ENCODE results near the gene SLIT1.

Gene SLIT1

DNA sequence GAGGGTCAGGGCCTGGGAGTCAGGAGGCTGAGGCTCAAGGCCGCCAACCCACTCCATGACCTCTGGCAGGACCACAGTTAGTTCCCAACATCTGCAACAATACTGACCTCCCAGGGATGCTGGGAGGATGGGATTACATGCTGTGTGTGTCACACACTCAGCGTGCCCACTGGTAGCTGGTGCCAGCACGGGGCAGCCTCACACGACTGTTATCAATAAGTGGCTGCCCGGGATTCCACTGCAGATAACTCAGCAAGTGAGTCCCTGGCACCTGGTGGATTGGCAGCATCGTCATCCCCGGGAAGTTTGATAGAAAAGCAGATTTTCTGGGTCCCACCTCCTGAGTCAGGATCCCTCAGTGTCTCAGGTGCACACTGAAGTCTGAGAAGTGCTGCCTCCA lies 110.3 kb downstream of the SLIT1 start:
- H3K4me1 ChIP-seq (ENCODE audit: control insufficient read depth in 2 of 2, insufficient read depth in 1 of 2, low read depth in 1 of 2, low read length in 2 of 2), result peaks cover 6 to 7% of the 10 kb centered on the region in 2 donors
- H3K4me3 ChIP-seq (ENCODE audit: low read length in 2 of 2), result no peak overlapping the region
- H4K8ac ChIP-seq (ENCODE audit: low read depth, low read length), result no peak overlapping the region
- no peaks in the 10 kb centered on the region for H3K36me3 ChIP-seq (replicated peaks in 1 of 2; ENCODE audit: control insufficient read depth in 2 of 2, insufficient read depth in 2 of 2, low read length in 2 of 2)
- no peak overlapping the region for H2BK5ac ChIP-seq (ENCODE audit: low read length)
- no peak overlapping the region for H2BK15ac ChIP-seq (ENCODE audit: low read length)
- no CpG with 5 or more reads among the region's 7 CpGs for WGBS, 2 donors (ENCODE audit: extremely low coverage in 2 of 2, insufficient read length in 2 of 2, insufficient replicate concordance in 1 of 2)
- peaks cover 0 to 60% (median 2%) of the 10 kb centered on the region in 3 experiments for H3K27me3 ChIP-seq (ENCODE audit: control insufficient read depth in 3 of 3, insufficient read depth in 3 of 3, low read depth in 1 of 3, low read length in 3 of 3)
- no peaks in the 10 kb centered on the region for H3K9me3 ChIP-seq (replicated peaks in 1 of 2; ENCODE audit: control insufficient read depth in 2 of 2, insufficient read depth in 1 of 2, low read depth in 1 of 2, low read length in 2 of 2)
- no peak overlapping the region for H3K27ac ChIP-seq (replicated peaks; ENCODE audit: low read length)
- no peaks in the 10 kb centered on the region for H3K79me1 ChIP-seq (ENCODE audit: low read depth, low read length)
- H4K91ac ChIP-seq (ENCODE audit: low read depth, low read length, poor library complexity), result no peak overlapping the region
- no peak overlapping the region for H2AK5ac ChIP-seq (ENCODE audit: low read depth, low read length)
- H2BK12ac ChIP-seq (ENCODE audit: low read length), result no peak overlapping the region
- H3K4ac ChIP-seq (ENCODE audit: low read length), result no peak overlapping the region
- no peak overlapping the region for H2BK120ac ChIP-seq (ENCODE audit: low read depth, low read length)
- peak overlapping the region; percentile 35 for H3K18ac ChIP-seq (ENCODE audit: low read length)
- no peak overlapping the region for H3K9ac ChIP-seq (ENCODE audit: low read depth, low read length, poor library complexity)
- no peak overlapping the region for H3K14ac ChIP-seq (ENCODE audit: low read length)
- H3K4me2 ChIP-seq (ENCODE audit: insufficient read depth, low read length, poor library complexity, severe bottlenecking), result no peak overlapping the region
- no peak overlapping the region for H3K23ac ChIP-seq (ENCODE audit: low read depth, low read length, poor library complexity)
- no peak for DNase-seq (ENCODE audit: low spot score)
- no peak overlapping the region for H2AFZ ChIP-seq (ENCODE audit: low read length)

DNA sequence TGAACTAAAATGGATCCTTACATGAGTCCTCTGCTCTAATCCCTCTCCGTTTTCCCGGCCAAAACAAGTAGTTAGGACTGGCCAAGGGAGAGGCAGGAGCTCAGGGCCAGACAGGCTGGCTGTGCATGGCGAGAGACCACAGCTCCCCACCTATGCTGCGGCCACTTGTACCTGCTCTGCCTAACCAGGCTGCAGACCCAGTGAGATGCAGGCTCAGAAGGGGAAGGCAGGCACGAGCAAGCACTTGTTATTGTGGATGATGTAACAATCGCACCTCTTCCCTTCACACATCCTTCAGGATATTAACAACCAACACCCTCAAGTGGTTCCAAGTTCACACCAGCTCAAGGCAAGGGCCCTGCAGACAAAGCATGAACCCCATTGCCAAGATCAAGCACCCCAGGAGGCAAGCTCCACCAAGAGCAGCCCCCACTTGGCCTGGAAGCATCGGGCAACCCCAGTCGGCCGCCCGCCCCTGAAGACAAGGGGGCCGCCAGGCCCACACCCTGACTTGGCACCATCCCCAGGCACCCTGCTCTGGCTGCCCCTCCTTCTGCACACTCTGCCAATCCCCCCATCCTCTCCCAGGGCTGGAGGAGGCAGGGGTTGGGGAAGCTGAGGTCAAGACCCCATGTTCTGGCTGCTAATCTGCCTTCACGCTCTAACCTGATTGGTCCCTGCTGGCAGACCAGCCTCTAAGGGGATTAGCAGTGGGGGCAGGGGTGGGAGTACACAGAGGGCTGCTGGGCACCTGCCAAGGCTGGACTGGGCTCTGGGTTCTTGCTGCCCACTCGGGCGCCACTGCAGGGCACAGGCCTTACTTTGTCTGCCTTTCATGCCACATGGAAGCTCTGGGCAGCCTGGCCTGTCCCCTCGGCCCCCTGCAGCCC lies 111.3 kb downstream of the SLIT1 start:
- H3K4me1 ChIP-seq (ENCODE audit: control insufficient read depth in 2 of 2, insufficient read depth in 1 of 2, low read depth in 1 of 2, low read length in 2 of 2), result peaks cover 4 to 7% of the 10 kb centered on the region in 2 donors
- H3K4me3 ChIP-seq (ENCODE audit: low read length in 2 of 2), result no peak overlapping the region
- no peak overlapping the region for H4K8ac ChIP-seq (ENCODE audit: low read depth, low read length)
- no peak overlapping the region for H2BK15ac ChIP-seq (ENCODE audit: low read length)
- no peak for DNase-seq (ENCODE audit: low spot score)
- no peak overlapping the region for H3K4me2 ChIP-seq (ENCODE audit: insufficient read depth, low read length, poor library complexity, severe bottlenecking)
- H3K79me1 ChIP-seq (ENCODE audit: low read depth, low read length), result no peaks in the 10 kb centered on the region
- peak overlapping the region; percentile 49 for H3K18ac ChIP-seq (ENCODE audit: low read length)
- no peaks in the 10 kb centered on the region for H3K36me3 ChIP-seq (replicated peaks in 1 of 2; ENCODE audit: control insufficient read depth in 2 of 2, insufficient read depth in 2 of 2, low read length in 2 of 2)
- no peak overlapping the region for H2BK12ac ChIP-seq (ENCODE audit: low read length)
- no peak overlapping the region for H4K91ac ChIP-seq (ENCODE audit: low read depth, low read length, poor library complexity)
- H2BK120ac ChIP-seq (ENCODE audit: low read depth, low read length), result no peak overlapping the region
- H3K14ac ChIP-seq (ENCODE audit: low read length), result no peak overlapping the region
- no peak overlapping the region for H2AFZ ChIP-seq (ENCODE audit: low read length)
- peaks cover 0 to 56% (median 2%) of the 10 kb centered on the region in 3 experiments for H3K27me3 ChIP-seq (ENCODE audit: control insufficient read depth in 3 of 3, insufficient read depth in 3 of 3, low read depth in 1 of 3, low read length in 3 of 3)
- WGBS, 2 donors (ENCODE audit: extremely low coverage in 2 of 2, insufficient read length in 2 of 2, insufficient replicate concordance in 1 of 2), result no CpG with 5 or more reads among the region's 15 CpGs
- H3K4ac ChIP-seq (ENCODE audit: low read length), result no peak overlapping the region
- no peak overlapping the region for H2BK5ac ChIP-seq (ENCODE audit: low read length)
- H3K23ac ChIP-seq (ENCODE audit: low read depth, low read length, poor library complexity), result peak overlapping the region; percentile 9
- peaks cover 0 to 3% of the 10 kb centered on the region in 2 donors for H3K9me3 ChIP-seq (replicated peaks in 1 of 2; ENCODE audit: control insufficient read depth in 2 of 2, insufficient read depth in 1 of 2, low read depth in 1 of 2, low read length in 2 of 2)
- no peak overlapping the region for H3K27ac ChIP-seq (replicated peaks; ENCODE audit: low read length)
- H2AK5ac ChIP-seq (ENCODE audit: low read depth, low read length), result no peak overlapping the region
- H3K9ac ChIP-seq (ENCODE audit: low read depth, low read length, poor library complexity), result no peak overlapping the region

DNA sequence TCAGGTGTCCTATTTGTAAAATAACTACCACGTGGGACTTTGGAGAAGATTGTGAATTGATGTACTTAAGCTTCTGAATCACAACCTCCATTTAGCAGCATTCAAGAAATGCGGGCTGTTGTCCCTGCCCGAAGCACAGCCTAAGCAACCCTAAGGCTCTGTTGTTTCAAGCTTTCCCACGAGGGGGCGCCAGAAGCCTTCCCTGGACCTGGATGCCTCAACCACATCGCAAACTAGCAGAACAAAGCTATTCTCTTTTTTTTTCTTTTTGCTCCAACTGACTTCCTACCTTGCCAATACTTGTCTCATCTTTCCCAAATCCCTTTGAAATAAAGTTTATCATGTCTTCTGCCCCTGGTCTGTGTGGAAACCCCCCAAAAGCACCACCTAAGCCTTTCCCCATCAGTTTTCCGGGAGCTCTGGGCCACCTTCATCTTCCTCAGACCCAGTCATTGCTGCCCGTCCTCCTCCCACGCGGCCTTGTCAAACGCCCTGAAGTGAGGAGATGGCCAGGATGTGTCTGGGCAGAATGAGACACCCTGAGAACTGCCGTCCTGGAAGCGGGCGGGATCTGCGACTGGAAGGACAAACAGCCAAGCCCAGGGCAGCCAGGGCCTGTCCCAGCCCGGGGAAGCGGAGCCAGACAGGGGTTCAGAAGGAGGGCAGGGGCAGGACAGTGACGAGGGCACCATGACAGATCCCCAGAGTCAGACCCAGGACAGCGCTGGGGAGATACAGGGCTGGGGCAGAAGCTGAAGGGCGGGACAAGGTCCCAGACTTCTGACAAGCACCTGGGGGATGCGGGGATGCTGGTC lies 112.7 kb downstream of the SLIT1 start:
- Histone ChIP-seq H3K4ac (ENCODE audit: low read length) (no peak overlapping the region), H4K91ac (ENCODE audit: low read depth, low read length, poor library complexity) (no peak overlapping the region), H4K8ac (ENCODE audit: low read depth, low read length) (no peak overlapping the region), H3K23ac (ENCODE audit: low read depth, low read length, poor library complexity) (peak overlapping the region; percentile 37), H3K4me2 (ENCODE audit: insufficient read depth, low read length, poor library complexity, severe bottlenecking) (no peak overlapping the region), H2BK120ac (ENCODE audit: low read depth, low read length) (no peak overlapping the region), H2BK5ac (ENCODE audit: low read length) (no peak overlapping the region), H2BK12ac (ENCODE audit: low read length) (peak overlapping the region; percentile 27), H2AFZ (ENCODE audit: low read length) (peak overlapping the region; percentile 11), H3K9me3 (replicated peaks in 1 of 2; ENCODE audit: control insufficient read depth in 2 of 2, insufficient read depth in 1 of 2, low read depth in 1 of 2, low read length in 2 of 2) (peaks cover 0 to 3% of the 10 kb centered on the region in 2 donors), H3K4me3 (ENCODE audit: low read length in 2 of 2) (no peak overlapping the region), H3K27ac (replicated peaks; ENCODE audit: low read length) (no peak overlapping the region), H3K18ac (ENCODE audit: low read length) (peak overlapping the region; percentile 12), H2BK15ac (ENCODE audit: low read length) (no peak overlapping the region), H3K36me3 (replicated peaks in 1 of 2; ENCODE audit: control insufficient read depth in 2 of 2, insufficient read depth in 2 of 2, low read length in 2 of 2) (no peaks in the 10 kb centered on the region), H3K14ac (ENCODE audit: low read length) (no peak overlapping the region), H2AK5ac (ENCODE audit: low read depth, low read length) (peak overlapping the region; percentile 0), H3K4me1 (ENCODE audit: control insufficient read depth in 2 of 2, insufficient read depth in 1 of 2, low read depth in 1 of 2, low read length in 2 of 2) (peaks cover 4 to 7% of the 10 kb centered on the region in 2 donors), H3K9ac (ENCODE audit: low read depth, low read length, poor library complexity) (peak overlapping the region; percentile 25), H3K27me3 (ENCODE audit: control insufficient read depth in 3 of 3, insufficient read depth in 3 of 3, low read depth in 1 of 3, low read length in 3 of 3) (peaks cover 0 to 45% (median 2%) of the 10 kb centered on the region in 3 experiments), H3K79me1 (ENCODE audit: low read depth, low read length) (no peaks in the 10 kb centered on the region)
- no CpG with 5 or more reads among the region's 21 CpGs for WGBS, 2 donors (ENCODE audit: extremely low coverage in 2 of 2, insufficient read length in 2 of 2, insufficient replicate concordance in 1 of 2)
- DNase-seq (ENCODE audit: low spot score), result peak; percentile 84

DNA sequence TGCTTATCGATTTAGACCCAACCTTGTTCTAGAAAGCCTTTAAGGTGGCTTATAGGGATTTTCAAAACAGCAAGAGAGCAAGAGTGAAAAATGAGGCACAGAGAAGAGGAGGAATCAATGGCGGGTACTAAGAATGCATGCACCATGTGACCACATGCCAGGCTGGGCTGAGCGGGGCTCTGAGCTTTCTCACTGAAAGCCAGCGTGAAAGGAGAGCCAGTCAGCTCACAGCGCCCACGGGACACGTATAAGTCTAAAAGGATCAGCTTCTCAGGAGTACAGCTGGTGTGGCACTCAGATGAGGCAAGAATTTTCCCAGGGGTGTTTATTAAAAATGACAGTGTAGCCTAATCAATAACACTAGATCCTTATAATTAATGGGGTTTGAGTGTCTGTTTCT lies 114.3 kb downstream of the SLIT1 start:
- no peak overlapping the region for H3K14ac ChIP-seq (ENCODE audit: low read length)
- DNase-seq (ENCODE audit: low spot score), result no peak
- peaks cover 0 to 3% of the 10 kb centered on the region in 2 donors for H3K9me3 ChIP-seq (replicated peaks in 1 of 2; ENCODE audit: control insufficient read depth in 2 of 2, insufficient read depth in 1 of 2, low read depth in 1 of 2, low read length in 2 of 2)
- H2AK5ac ChIP-seq (ENCODE audit: low read depth, low read length), result no peak overlapping the region
- H2BK5ac ChIP-seq (ENCODE audit: low read length), result no peak overlapping the region
- H3K23ac ChIP-seq (ENCODE audit: low read depth, low read length, poor library complexity), result no peak overlapping the region
- no CpG with 5 or more reads among the region's 7 CpGs for WGBS, 2 donors (ENCODE audit: extremely low coverage in 2 of 2, insufficient read length in 2 of 2, insufficient replicate concordance in 1 of 2)
- no peak overlapping the region for H4K8ac ChIP-seq (ENCODE audit: low read depth, low read length)
- no peak overlapping the region for H2BK120ac ChIP-seq (ENCODE audit: low read depth, low read length)
- H2BK15ac ChIP-seq (ENCODE audit: low read length), result no peak overlapping the region
- H3K18ac ChIP-seq (ENCODE audit: low read length), result no peak overlapping the region
- H3K79me1 ChIP-seq (ENCODE audit: low read depth, low read length), result no peaks in the 10 kb centered on the region
- no peak overlapping the region for H3K9ac ChIP-seq (ENCODE audit: low read depth, low read length, poor library complexity)
- peaks cover 0 to 37% (median 0%) of the 10 kb centered on the region in 3 experiments for H3K27me3 ChIP-seq (ENCODE audit: control insufficient read depth in 3 of 3, insufficient read depth in 3 of 3, low read depth in 1 of 3, low read length in 3 of 3)
- H3K4ac ChIP-seq (ENCODE audit: low read length), result no peak overlapping the region
- H4K91ac ChIP-seq (ENCODE audit: low read depth, low read length, poor library complexity), result no peak overlapping the region
- no peaks in the 10 kb centered on the region for H3K36me3 ChIP-seq (replicated peaks in 1 of 2; ENCODE audit: control insufficient read depth in 2 of 2, insufficient read depth in 2 of 2, low read length in 2 of 2)
- H3K4me2 ChIP-seq (ENCODE audit: insufficient read depth, low read length, poor library complexity, severe bottlenecking), result no peak overlapping the region
- H2BK12ac ChIP-seq (ENCODE audit: low read length), result no peak overlapping the region
- no peak overlapping the region for H2AFZ ChIP-seq (ENCODE audit: low read length)
- no peak overlapping the region for H3K4me3 ChIP-seq (ENCODE audit: low read length in 2 of 2)
- H3K27ac ChIP-seq (replicated peaks; ENCODE audit: low read length), result no peak overlapping the region
- H3K4me1 ChIP-seq (ENCODE audit: control insufficient read depth in 2 of 2, insufficient read depth in 1 of 2, low read depth in 1 of 2, low read length in 2 of 2), result peaks cover 4 to 7% of the 10 kb centered on the region in 2 donors
